Transverse colon (tissue), 3 donors: ENCODE results near the gene IFNL2.

Source experiments
- POLR2A ChIP-seq: fragments of 450-650 bp; IDR thresholded peaks from one replicate; pipeline ENCODE4 v1.6.1; 2016; ENCODE audit warnings: antibody characterized with exemption, mild to moderate bottlenecking, moderate library complexity
- TF ChIP-seq, protein P1 (sequence below), 5 experiments: fragments of 200-600 bp in 3 of 5; fragments of 450-650 bp in 2 of 5; sonication (generic) in 3 of 5; IDR thresholded peaks; 1 replicate in 2 of 5; 2 replicates in 3 of 5; pipeline ENCODE4 v1.5.1; 2016 to 2017; ENCODE audit warnings: antibody characterized with exemption in 5 of 5, inconsistent platforms in 3 of 5, mild to moderate bottlenecking in 2 of 5, moderate library complexity in 1 of 5

DNA sequence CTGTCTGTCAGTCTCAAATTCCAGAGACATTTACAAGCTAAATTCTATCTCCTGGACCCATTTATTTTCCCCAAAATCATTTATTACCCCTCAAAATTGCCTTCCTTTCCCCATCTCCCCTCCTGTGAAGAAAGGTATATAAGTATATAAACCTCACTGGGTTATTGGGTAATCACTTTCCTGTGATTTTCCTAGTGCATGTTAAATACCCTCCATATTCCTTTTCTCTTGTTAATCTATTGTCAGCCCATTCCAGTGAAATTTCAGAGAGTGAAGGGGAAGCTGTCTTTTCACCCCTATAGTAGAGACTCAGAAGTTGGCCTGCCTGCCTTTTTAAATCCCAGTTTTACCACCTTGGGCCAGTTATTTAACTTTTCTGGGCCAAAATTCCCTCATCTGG, 37.9 kb downstream of the IFNL2 start:
- TF ChIP-seq, protein P1, sequence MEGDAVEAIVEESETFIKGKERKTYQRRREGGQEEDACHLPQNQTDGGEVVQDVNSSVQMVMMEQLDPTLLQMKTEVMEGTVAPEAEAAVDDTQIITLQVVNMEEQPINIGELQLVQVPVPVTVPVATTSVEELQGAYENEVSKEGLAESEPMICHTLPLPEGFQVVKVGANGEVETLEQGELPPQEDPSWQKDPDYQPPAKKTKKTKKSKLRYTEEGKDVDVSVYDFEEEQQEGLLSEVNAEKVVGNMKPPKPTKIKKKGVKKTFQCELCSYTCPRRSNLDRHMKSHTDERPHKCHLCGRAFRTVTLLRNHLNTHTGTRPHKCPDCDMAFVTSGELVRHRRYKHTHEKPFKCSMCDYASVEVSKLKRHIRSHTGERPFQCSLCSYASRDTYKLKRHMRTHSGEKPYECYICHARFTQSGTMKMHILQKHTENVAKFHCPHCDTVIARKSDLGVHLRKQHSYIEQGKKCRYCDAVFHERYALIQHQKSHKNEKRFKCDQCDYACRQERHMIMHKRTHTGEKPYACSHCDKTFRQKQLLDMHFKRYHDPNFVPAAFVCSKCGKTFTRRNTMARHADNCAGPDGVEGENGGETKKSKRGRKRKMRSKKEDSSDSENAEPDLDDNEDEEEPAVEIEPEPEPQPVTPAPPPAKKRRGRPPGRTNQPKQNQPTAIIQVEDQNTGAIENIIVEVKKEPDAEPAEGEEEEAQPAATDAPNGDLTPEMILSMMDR (IDR thresholded peaks at IDR 0.05) = no peak
- TF ChIP-seq POLR2A = no peak
